Smooth muscle cell (in vitro differentiated cells): Measurements from ENCODE around the gene FCN2. TPM values are rescaled to one million over a fixed set of nuclear protein-coding genes. Genes with fewer than 3 reads are reported as not detected.

Experiments used
- DNase-seq: peaks from one replicate; lab custom pipeline; 2025; ENCODE audit not compliant: unreplicated experiment; lab: John Stamatoyannopoulos, UW
- H2AFZ ChIP-seq: fragments of 200-600 bp; sonication (generic); 2 replicates; pipeline ENCODE4 v1.6.0; 2016; ENCODE audit warnings: antibody characterized with exemption, low read depth, mild to moderate bottlenecking
- H3F3A ChIP-seq: fragments of 200-600 bp; sonication (generic); 2 replicates; pipeline ENCODE4 v1.6.0; 2017; ENCODE audit warnings: antibody characterized with exemption, low read depth
- H3K27ac ChIP-seq: fragments of 200-600 bp; sonication (generic); 2 replicates; pipeline ENCODE4 v1.5.1; 2016; ENCODE audit warnings: low read depth, mild to moderate bottlenecking
- H3K27me3 ChIP-seq: fragments of 200-600 bp; sonication (generic); 2 replicates; pipeline ENCODE4 v1.6.1; 2016; ENCODE audit warnings: low read depth, mild to moderate bottlenecking
- H3K36me3 ChIP-seq: fragments of 200-600 bp; sonication (generic); 2 replicates; pipeline ENCODE4 v1.5.1; 2016; ENCODE audit warnings: low read depth
- H3K4me1 ChIP-seq: fragments of 200-600 bp; sonication (generic); 2 replicates; pipeline ENCODE4 v1.5.1; 2016; ENCODE audit warnings: low read depth
- H3K4me2 ChIP-seq: fragments of 200-600 bp; sonication (generic); 2 replicates; pipeline ENCODE4 v1.6.0; 2016; ENCODE audit warnings: mild to moderate bottlenecking
- H3K4me3 ChIP-seq: fragments of 200-600 bp; sonication (generic); 2 replicates; pipeline ENCODE4 v1.5.1; 2016; ENCODE audit warnings: mild to moderate bottlenecking
- H3K79me2 ChIP-seq: fragments of 200-600 bp; sonication (generic); 2 replicates; pipeline ENCODE4 v1.6.0; 2016; ENCODE audit warnings: low read depth, mild to moderate bottlenecking
- H3K9ac ChIP-seq: fragments of 200-600 bp; sonication (generic); 2 replicates; pipeline ENCODE4 v1.6.0; 2016; ENCODE audit warnings: low read depth
- H3K9me3 ChIP-seq: fragments of 200-600 bp; sonication (generic); replicated peaks from 2 replicates; pipeline ENCODE4 v1.5.1; 2016; ENCODE audit warnings: low read depth
- H4K20me1 ChIP-seq: fragments of 200-600 bp; sonication (generic); 2 replicates; pipeline ENCODE4 v1.6.0; 2016; ENCODE audit warnings: low read depth
- CTCF ChIP-seq: fragments of 200-600 bp; sonication (generic); IDR thresholded peaks from 2 replicates; pipeline ENCODE4 v1.5.1; 2017; ENCODE audit warnings: borderline replicate concordance, mild to moderate bottlenecking, antibody characterized with exemption; ENCODE audit not compliant: insufficient read depth, poor library complexity, severe bottlenecking
- WGBS: methylation state at CpG from one replicate; pipeline ENCODE4 v1.1.7; 2016; ENCODE audit warnings: low lambda C conversion rate; 5-methylcytosine and 5-hydroxymethylcytosine counted together
- polyA plus RNA-seq: library from polyadenylated mRNA; unstranded; fragments of >200 nt; fragmentation: Nextera tagmentation; extraction: Ambion mirVana; gene quantifications from 2 replicates; pipeline ENCODE4 v1.2.1, GENCODE V29; 2016
- total RNA-seq: library from RNA; depleted of rRNA; stranded (reverse); fragments of >200 nt; gene quantifications from 2 replicates; pipeline ENCODE4 v1.2.3, GENCODE V29; 2014

The FCN2 gene
- total and polyA plus RNA-seq, 2 experiments from 2014 or later: not detected

- Histone ChIP-seq H3K27me3 (peaks cover 7% of the 10 kb centered on the region), H3K4me3 (no peak overlapping the region), H4K20me1 (no peaks in the 10 kb centered on the region), H3K27ac (no peak overlapping the region), H3K9me3 (no peaks in the 10 kb centered on the region), H3K9ac (no peak overlapping the region), H3K4me2 (no peak overlapping the region), H3F3A (no peaks in the 10 kb centered on the region), H3K4me1 (no peaks in the 10 kb centered on the region), H3K36me3 (no peaks in the 10 kb centered on the region), H2AFZ (no peak overlapping the region), H3K79me2 (no peaks in the 10 kb centered on the region)
- 92% methylated on average over 13 of the region's 13 CpGs for WGBS
- no peak for DNase-seq
- no peak for TF ChIP-seq CTCF
These were observed 736 bp upstream of the FCN2 start for GRCh38 chr9:134879664-134880483.

GRCh38 chr9:134881313-134881670 lies 682 bp downstream of the FCN2 start:
- Histone ChIP-seq H3K4me1 (no peaks in the 10 kb centered on the region), H3F3A (no peaks in the 10 kb centered on the region), H3K4me2 (no peak overlapping the region), H4K20me1 (no peaks in the 10 kb centered on the region), H3K27ac (no peak overlapping the region), H3K27me3 (peaks cover 7% of the 10 kb centered on the region), H3K9ac (no peak overlapping the region), H3K9me3 (no peaks in the 10 kb centered on the region), H3K4me3 (no peak overlapping the region), H3K79me2 (no peaks in the 10 kb centered on the region), H2AFZ (no peak overlapping the region), H3K36me3 (no peaks in the 10 kb centered on the region)
- no peak for TF ChIP-seq CTCF
- no peak for DNase-seq
- 95% methylated on average over 13 of the region's 13 CpGs for WGBS

GRCh38 chr9:134882204-134882785 lies 1.7 kb downstream of the FCN2 start:
- Histone ChIP-seq H3K9ac (no peak overlapping the region), H4K20me1 (no peaks in the 10 kb centered on the region), H3K36me3 (no peaks in the 10 kb centered on the region), H3K9me3 (no peaks in the 10 kb centered on the region), H3K79me2 (no peaks in the 10 kb centered on the region), H3K4me2 (no peak overlapping the region), H3K4me3 (no peak overlapping the region), H2AFZ (no peak overlapping the region), H3K27me3 (peaks cover under 1% of the 10 kb centered on the region), H3K27ac (no peak overlapping the region), H3K4me1 (no peaks in the 10 kb centered on the region), H3F3A (no peaks in the 10 kb centered on the region)
- WGBS: 94% methylated on average over 3 of the region's 3 CpGs
- DNase-seq: no peak
- TF ChIP-seq CTCF: no peak
